C4-2B (cell line): ENCODE data around the gene F2.

Experiments
- H3K27ac ChIP-seq: fragments of 450-650 bp; 2 replicates; pipeline ENCODE4 v1.5.1; 2017
- ZFX ChIP-seq: fragments of 450-650 bp; IDR thresholded peaks from 2 replicates; pipeline ENCODE4 v1.6.1; 2017
- TF ChIP-seq, protein P1 (sequence below): fragments of 450-650 bp; conservative IDR thresholded peaks from 2 replicates; pipeline ENCODE4 v1.5.1; 2017; ENCODE audit warnings: mild to moderate bottlenecking

F2 gene

DNA sequence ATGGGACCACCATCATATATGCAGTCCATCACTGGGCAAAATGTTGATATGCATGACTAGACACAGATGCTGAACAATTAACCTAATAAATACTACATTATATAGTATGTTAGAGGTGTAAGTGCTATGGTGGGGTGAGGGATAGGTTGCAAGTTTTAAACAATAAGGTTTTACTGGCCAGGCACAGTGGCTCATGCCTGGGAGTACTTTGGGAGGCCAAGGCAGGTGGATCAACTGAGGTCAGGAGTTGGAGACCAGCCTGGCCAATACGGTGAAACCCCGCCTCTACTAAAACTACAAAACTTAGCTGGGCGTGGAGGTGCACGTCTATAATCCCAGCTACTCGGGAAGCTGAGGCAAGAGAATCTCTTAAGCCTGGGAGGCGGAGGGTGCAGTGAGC, 28.1 kb downstream of the F2 start:
- no peak for TF ChIP-seq ZFX
- no peak overlapping the region for H3K27ac ChIP-seq

DNA sequence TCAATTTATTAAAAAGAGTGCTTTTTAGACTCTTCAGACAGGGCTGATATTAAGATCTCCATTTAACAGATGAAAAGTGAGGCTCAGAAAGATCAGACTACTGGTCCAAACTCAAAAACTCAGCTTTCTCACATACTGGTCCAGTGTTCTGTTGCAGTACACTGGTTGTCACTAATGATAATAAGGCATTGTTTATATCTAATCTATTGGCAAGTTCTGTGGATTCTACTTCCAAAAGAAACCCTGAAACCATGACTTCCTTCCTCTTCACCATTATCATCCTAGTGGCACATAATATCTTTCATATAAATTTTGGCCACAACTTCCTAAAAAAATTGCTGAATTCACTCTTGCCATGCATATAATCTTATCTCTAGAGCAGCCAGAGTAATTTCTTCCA, 36.9 kb downstream of the F2 start:
- TF ChIP-seq ZFX: no peak
- TF ChIP-seq, protein P1, sequence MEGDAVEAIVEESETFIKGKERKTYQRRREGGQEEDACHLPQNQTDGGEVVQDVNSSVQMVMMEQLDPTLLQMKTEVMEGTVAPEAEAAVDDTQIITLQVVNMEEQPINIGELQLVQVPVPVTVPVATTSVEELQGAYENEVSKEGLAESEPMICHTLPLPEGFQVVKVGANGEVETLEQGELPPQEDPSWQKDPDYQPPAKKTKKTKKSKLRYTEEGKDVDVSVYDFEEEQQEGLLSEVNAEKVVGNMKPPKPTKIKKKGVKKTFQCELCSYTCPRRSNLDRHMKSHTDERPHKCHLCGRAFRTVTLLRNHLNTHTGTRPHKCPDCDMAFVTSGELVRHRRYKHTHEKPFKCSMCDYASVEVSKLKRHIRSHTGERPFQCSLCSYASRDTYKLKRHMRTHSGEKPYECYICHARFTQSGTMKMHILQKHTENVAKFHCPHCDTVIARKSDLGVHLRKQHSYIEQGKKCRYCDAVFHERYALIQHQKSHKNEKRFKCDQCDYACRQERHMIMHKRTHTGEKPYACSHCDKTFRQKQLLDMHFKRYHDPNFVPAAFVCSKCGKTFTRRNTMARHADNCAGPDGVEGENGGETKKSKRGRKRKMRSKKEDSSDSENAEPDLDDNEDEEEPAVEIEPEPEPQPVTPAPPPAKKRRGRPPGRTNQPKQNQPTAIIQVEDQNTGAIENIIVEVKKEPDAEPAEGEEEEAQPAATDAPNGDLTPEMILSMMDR: no peak
- H3K27ac ChIP-seq: no peak overlapping the region

DNA sequence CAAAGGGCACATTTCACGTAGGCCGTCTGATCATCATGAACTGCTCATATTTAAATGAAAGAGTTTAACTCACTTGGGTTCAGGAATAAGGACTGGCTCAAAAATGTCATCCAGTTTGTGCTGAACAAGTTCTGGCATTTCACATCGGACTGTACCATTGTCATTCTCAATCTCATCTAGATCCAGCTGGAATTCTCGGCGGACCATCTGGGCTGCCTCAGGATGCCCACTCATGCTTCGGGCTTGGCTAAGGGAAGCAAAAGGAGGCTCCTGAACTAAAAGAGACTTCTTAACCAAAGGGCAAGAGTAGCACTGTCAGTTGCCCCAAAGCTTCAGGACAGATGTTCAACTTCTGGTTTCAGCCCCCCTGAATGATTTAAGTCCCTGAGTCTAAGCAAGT, 40.2 kb downstream of the F2 start:
- TF ChIP-seq, protein P1: no peak
- TF ChIP-seq ZFX: no peak
- H3K27ac ChIP-seq: no peak overlapping the region

DNA sequence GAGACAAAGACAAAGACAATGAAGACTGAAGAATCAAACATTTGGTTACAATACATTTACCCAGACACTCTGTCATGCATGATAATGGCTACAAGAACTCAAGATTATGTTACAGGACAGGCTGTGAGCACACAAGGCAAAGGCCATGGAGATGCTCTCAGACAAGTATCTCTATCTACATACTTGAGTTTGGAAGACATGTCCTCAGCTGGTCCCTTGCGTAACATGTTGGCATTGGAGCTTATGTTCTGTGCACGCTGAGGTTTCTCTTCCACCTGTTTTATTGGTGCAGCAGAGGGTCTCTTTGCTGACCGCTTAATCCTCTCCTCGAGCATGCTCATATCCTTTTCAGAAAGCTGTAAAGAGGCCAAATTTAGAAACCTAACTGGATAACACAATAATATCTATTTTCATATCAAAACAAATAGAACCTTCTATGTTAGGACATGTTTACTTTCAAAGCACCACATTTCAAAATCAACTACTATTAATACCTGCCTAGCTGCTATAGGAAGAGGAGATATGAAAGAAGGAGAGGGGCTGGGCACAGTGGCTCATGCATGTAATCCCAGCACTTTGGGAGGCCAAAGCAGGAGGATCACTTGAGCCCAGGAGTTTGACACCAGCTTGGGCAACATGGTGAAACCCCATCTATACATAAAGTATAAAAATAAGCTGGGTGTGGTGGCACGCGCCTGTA, 41.6 kb downstream of the F2 start:
- no peak overlapping the region for H3K27ac ChIP-seq

DNA sequence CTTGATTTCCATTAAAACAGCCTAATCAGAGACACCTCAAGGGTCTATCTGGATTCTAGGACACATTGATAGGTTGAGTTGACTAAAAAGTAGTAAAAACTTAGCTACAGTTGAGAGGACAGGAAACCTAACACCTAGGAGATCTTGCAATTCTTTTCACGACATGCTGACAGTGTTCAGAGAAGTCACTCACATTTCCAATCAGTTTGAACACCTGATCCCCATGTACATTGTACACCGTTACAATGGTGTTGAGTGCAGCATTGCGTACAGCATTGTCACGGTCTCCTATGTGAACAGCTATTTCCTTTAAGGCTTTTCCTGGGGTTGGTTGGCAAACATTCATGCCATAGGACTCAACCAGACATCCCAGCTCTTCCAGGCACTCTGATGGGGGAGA, 42.8 kb downstream of the F2 start:
- H3K27ac ChIP-seq: no peak overlapping the region
- TF ChIP-seq, protein P1: no peak
- no peak for TF ChIP-seq ZFX

More for the DNA sequence above, 41.6 kb downstream of the F2 start:
- no peak for TF ChIP-seq ZFX
- TF ChIP-seq, protein P1: no peak

DNA sequence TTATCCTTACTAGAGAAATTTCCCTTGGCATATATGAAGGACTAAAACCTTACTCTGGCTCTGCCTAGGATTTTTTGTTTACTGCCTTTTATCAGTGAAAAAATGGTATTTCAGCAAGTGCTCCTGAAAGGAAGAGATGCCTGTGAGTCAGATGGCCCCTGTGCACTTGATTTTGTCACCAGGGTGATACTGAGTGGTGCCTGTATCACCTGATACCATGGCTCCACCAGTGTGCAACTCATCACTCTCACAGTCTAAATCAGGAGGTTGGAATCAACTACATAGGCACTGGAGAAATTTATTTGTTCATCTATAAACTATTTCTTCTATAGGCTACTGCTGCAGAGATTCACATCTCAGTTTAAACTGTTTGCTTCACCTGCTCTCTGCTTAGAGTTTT, 43.2 kb downstream of the F2 start:
- no peak overlapping the region for H3K27ac ChIP-seq
- TF ChIP-seq, protein P1: no peak
- no peak for TF ChIP-seq ZFX

DNA sequence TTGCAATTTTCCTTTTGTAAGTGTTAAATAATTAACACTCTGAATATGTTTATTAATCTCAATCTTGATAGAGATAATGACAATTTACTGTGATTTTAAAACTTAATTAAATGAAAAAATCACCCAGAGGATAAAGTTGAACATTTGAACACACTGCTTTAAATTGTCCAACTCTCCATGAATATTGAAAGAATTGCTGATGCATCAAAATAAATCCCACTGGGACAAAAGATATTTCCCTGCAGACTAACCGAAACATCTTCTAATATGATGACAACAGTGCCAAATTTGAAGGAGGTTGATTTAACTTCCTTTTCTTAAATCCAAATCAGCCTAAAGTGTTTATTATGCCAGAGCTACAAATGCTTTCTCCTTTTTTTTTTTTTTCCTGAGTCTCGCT, 47.6 kb downstream of the F2 start:
- TF ChIP-seq ZFX: no peak
- TF ChIP-seq, protein P1: no peak
- no peak overlapping the region for H3K27ac ChIP-seq

DNA sequence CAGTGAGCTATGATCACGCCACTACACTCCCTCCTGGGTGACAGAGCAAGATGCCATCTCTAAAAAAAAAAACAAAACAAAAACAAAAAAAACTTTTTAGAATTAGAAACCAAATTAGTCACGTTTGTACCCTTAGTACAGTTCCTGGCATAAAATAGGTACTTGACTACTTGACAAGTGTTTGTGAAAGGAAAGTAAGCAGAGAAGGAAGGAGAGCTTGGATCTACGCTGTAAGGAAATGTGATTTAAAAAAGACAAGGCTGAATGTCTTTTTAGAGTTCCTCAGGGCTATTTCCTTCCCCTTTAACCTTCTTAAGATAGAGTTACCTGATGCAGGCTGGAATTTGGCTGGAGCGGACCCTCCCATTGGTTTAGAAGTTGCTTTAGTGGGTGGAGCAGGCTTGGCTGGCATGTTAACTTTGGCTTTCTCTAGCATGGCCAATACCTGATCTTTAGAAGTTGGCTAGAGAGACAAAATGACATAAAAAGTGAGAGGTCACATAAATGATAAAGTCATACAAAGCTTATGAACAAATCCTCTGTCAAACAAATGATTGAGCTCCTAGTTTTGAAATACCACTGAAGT, 50.7 kb downstream of the F2 start:
- no peak overlapping the region for H3K27ac ChIP-seq
- TF ChIP-seq ZFX: no peak
- TF ChIP-seq, protein P1: no peak
